ENCODE data around the gene MAP3K4. TPM values are rescaled to one million over a fixed set of nuclear protein-coding genes. Genes with fewer than 3 reads are reported as not detected.
A peak's percentile ranks its signal among the peaks of the same experiment; 100 is the strongest.

The MAP3K4 gene
- total RNA-seq, 1 experiment from 2014 or later: 37.1 TPM

GRCh38 chr6:161152907-161153662, 161.5 kb downstream of the MAP3K4 start:
- DNase-seq (ENCODE audit: low spot score): no peak
- H3K36me3 ChIP-seq (ENCODE audit: insufficient read depth, low read length, poor library complexity, severe bottlenecking): no peaks in the 10 kb centered on the region

DNA sequence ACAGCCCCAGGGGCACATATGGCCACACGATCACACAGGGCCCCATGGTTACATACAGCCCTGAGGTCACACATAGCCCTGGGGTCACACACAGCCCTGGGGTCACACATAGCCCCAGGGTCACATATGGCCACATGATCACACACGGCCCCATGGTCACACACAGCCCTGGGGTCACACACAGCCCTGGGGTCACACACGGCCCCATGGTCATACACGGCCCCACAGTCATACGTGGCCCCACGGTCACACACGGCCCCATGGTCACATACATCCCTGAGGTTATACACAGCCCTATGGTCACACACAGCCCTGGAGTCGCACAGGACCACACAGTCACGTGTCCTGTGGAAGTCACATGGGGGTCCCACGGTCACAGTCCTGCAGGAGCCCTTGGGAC, 162.2 kb downstream of the MAP3K4 start:
- H3K27ac ChIP-seq (ENCODE audit: low read depth, low read length, poor library complexity, severe bottlenecking): no peak overlapping the region
- no peak for DNase-seq (ENCODE audit: low spot score)
- ChIA-PET POLR2A (ENCODE audit: low non-redundant PET) (no interaction called here), CTCF (interaction anchor here (0.5 kb wide), 1 partner anchor 219 kb away, joined by 3 read pairs; no protein-coding TSS in a partner anchor)
- TF ChIP-seq, protein P1, sequence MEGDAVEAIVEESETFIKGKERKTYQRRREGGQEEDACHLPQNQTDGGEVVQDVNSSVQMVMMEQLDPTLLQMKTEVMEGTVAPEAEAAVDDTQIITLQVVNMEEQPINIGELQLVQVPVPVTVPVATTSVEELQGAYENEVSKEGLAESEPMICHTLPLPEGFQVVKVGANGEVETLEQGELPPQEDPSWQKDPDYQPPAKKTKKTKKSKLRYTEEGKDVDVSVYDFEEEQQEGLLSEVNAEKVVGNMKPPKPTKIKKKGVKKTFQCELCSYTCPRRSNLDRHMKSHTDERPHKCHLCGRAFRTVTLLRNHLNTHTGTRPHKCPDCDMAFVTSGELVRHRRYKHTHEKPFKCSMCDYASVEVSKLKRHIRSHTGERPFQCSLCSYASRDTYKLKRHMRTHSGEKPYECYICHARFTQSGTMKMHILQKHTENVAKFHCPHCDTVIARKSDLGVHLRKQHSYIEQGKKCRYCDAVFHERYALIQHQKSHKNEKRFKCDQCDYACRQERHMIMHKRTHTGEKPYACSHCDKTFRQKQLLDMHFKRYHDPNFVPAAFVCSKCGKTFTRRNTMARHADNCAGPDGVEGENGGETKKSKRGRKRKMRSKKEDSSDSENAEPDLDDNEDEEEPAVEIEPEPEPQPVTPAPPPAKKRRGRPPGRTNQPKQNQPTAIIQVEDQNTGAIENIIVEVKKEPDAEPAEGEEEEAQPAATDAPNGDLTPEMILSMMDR (conservative IDR thresholded peaks at IDR 0.05; ENCODE audit: low read depth, low read length): no peak
- no TSS peak for BruUV-seq (replicated peaks)
- H3K27me3 ChIP-seq (replicated peaks; ENCODE audit: insufficient read depth, low read depth, low read length, poor library complexity): no peaks in the 10 kb centered on the region
- H3K4me3 ChIP-seq (ENCODE audit: low read depth, low read length, poor library complexity, severe bottlenecking): no peak overlapping the region
- H3K4me1 ChIP-seq (ENCODE audit: insufficient read depth, low read length, poor library complexity, severe bottlenecking): no peaks in the 10 kb centered on the region
- no peaks in the 10 kb centered on the region for H3K36me3 ChIP-seq (ENCODE audit: insufficient read depth, low read length, poor library complexity, severe bottlenecking)
- intact Hi-C loops (cut with micrococcal nuclease; ENCODE audit: unreplicated experiment): loop anchor here (5.0 kb wide), 1 partner anchor 219 kb away; no protein-coding TSS in a partner anchor
- no peaks in the 10 kb centered on the region for H3K9me3 ChIP-seq (ENCODE audit: low read depth, low read length, poor library complexity, severe bottlenecking)

More at GRCh38 chr6:161152907-161153662, 161.5 kb downstream of the MAP3K4 start:
- no peak overlapping the region for H3K27ac ChIP-seq (ENCODE audit: low read depth, low read length, poor library complexity, severe bottlenecking)
- H3K4me1 ChIP-seq (ENCODE audit: insufficient read depth, low read length, poor library complexity, severe bottlenecking): no peaks in the 10 kb centered on the region
- POLR2A ChIA-PET (ENCODE audit: low non-redundant PET): no interaction called here
- intact Hi-C loops (cut with micrococcal nuclease; ENCODE audit: unreplicated experiment): loop anchor here (5.0 kb wide), 1 partner anchor 219 kb away; no protein-coding TSS in a partner anchor
- H3K9me3 ChIP-seq (ENCODE audit: low read depth, low read length, poor library complexity, severe bottlenecking): no peaks in the 10 kb centered on the region
- BruUV-seq (replicated peaks): no TSS peak
- CTCF ChIA-PET: interaction anchor here (0.5 kb wide), 1 partner anchor 219 kb away, joined by 3 read pairs; no protein-coding TSS in a partner anchor
- H3K4me3 ChIP-seq (ENCODE audit: low read depth, low read length, poor library complexity, severe bottlenecking): no peak overlapping the region
- TF ChIP-seq, protein P1 (conservative IDR thresholded peaks at IDR 0.05; ENCODE audit: low read depth, low read length): peak; percentile 49
- no peak for TF ChIP-seq EZH2 (IDR thresholded peaks at IDR 0.05; ENCODE audit: borderline replicate concordance, low read depth, low read length, poor library complexity, severe bottlenecking)
- H3K27me3 ChIP-seq (replicated peaks; ENCODE audit: insufficient read depth, low read depth, low read length, poor library complexity): no peaks in the 10 kb centered on the region

- BruUV-seq (replicated peaks): no TSS peak
- Histone ChIP-seq H3K27me3 (replicated peaks; ENCODE audit: insufficient read depth, low read depth, low read length, poor library complexity) (no peaks in the 10 kb centered on the region), H3K4me3 (ENCODE audit: low read depth, low read length, poor library complexity, severe bottlenecking) (no peak overlapping the region), H3K4me1 (ENCODE audit: insufficient read depth, low read length, poor library complexity, severe bottlenecking) (no peaks in the 10 kb centered on the region), H3K27ac (ENCODE audit: low read depth, low read length, poor library complexity, severe bottlenecking) (no peak overlapping the region), H3K9me3 (ENCODE audit: low read depth, low read length, poor library complexity, severe bottlenecking) (no peaks in the 10 kb centered on the region), H3K36me3 (ENCODE audit: insufficient read depth, low read length, poor library complexity, severe bottlenecking) (no peaks in the 10 kb centered on the region)
- no peak for DNase-seq (ENCODE audit: low spot score)
- intact Hi-C loops (cut with micrococcal nuclease; ENCODE audit: unreplicated experiment): loop anchor here (5.0 kb wide), 1 partner anchor 217 kb away; no protein-coding TSS in a partner anchor
- CTCF ChIA-PET: no interaction called here
- POLR2A ChIA-PET (ENCODE audit: low non-redundant PET): no interaction called here
- TF ChIP-seq, protein P1 (conservative IDR thresholded peaks at IDR 0.05; ENCODE audit: low read depth, low read length): no peak
- TF ChIP-seq EZH2 (IDR thresholded peaks at IDR 0.05; ENCODE audit: borderline replicate concordance, low read depth, low read length, poor library complexity, severe bottlenecking): no peak
These were observed 163.3 kb downstream of the MAP3K4 start for GRCh38 chr6:161154796-161155335.

All from A673 (cell line).